ENCODE results near the gene USP13.

USP13 gene

DNA sequence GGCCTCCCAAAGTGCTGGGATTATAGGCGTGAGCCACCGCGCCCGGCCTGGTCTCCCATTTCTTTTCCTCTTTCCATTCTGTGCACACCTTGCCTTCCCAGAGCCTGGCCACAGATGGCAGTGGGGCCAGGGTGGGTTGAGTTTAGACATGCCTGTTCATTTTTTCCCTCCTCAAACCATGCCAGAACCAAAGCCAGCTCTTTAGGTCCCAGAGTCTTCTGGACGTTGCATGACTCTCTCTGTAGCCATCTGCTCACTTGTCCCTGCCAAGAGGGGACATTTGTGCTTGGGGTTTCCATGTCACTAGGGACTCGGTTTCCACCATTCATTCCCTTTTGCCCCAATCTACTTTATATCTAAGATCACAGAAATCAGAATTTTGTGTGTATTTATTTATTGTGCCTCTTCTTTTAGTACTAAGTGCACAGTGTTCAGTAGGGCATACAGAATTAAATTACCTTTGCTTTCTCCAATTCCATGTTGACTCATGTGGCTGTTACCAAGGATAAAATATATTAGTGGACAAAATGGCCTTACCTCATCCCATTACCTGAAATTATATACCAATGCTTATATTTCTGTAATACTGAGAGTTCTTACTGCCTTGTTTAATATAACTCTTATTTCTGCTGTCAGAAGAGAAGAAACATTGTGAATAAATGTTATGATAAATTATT, 49.6 kb downstream of the USP13 start:
- no peak for TF ChIP-seq TCF12 (IDR thresholded peaks at IDR 0.05; ENCODE audit: low read depth)

DNA sequence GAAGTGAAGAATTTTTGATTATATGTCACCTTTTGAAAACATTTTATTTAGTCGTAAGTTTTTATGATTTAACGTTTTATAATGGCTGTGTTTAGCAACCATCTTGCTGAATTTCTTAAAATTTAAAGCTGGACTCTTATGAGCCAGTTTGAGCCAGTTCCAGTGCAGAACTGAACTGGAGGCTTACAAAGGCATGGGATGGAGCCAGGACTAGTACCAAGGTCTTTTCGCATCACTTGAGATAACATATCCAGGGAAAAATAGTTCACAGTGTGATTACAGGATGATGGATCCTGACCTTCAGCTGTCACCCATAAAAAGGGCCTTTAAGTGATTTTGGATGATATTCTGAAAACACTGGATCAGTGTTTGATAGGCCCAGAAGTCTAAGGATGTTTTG, 51.0 kb downstream of the USP13 start:
- no peak for TF ChIP-seq TEAD4 (IDR thresholded peaks at IDR 0.05)
- TF ChIP-seq YY1 (IDR thresholded peaks at IDR 0.05; ENCODE audit: low read depth): no peak
- TF ChIP-seq, protein P1, sequence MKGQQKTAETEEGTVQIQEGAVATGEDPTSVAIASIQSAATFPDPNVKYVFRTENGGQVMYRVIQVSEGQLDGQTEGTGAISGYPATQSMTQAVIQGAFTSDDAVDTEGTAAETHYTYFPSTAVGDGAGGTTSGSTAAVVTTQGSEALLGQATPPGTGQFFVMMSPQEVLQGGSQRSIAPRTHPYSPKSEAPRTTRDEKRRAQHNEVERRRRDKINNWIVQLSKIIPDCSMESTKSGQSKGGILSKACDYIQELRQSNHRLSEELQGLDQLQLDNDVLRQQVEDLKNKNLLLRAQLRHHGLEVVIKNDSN (IDR thresholded peaks at IDR 0.05): no peak
- no peak for TF ChIP-seq CREB1 (IDR thresholded peaks at IDR 0.05; ENCODE audit: low read depth)
- no peak for TF ChIP-seq EGR1 (IDR thresholded peaks at IDR 0.05)
- TF ChIP-seq CEBPB (IDR thresholded peaks at IDR 0.05): no peak
- TF ChIP-seq ZBTB7A (IDR thresholded peaks at IDR 0.05; ENCODE audit: low read depth): no peak
- no peak for TF ChIP-seq FOXM1 (IDR thresholded peaks at IDR 0.05; ENCODE audit: borderline replicate concordance, low read depth)
- TF ChIP-seq TAF1 (IDR thresholded peaks at IDR 0.05; ENCODE audit: low read depth): no peak
- TF ChIP-seq, protein P2, sequence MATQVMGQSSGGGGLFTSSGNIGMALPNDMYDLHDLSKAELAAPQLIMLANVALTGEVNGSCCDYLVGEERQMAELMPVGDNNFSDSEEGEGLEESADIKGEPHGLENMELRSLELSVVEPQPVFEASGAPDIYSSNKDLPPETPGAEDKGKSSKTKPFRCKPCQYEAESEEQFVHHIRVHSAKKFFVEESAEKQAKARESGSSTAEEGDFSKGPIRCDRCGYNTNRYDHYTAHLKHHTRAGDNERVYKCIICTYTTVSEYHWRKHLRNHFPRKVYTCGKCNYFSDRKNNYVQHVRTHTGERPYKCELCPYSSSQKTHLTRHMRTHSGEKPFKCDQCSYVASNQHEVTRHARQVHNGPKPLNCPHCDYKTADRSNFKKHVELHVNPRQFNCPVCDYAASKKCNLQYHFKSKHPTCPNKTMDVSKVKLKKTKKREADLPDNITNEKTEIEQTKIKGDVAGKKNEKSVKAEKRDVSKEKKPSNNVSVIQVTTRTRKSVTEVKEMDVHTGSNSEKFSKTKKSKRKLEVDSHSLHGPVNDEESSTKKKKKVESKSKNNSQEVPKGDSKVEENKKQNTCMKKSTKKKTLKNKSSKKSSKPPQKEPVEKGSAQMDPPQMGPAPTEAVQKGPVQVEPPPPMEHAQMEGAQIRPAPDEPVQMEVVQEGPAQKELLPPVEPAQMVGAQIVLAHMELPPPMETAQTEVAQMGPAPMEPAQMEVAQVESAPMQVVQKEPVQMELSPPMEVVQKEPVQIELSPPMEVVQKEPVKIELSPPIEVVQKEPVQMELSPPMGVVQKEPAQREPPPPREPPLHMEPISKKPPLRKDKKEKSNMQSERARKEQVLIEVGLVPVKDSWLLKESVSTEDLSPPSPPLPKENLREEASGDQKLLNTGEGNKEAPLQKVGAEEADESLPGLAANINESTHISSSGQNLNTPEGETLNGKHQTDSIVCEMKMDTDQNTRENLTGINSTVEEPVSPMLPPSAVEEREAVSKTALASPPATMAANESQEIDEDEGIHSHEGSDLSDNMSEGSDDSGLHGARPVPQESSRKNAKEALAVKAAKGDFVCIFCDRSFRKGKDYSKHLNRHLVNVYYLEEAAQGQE (IDR thresholded peaks at IDR 0.05; ENCODE audit: low read depth): no peak
- TF ChIP-seq, protein P3, sequence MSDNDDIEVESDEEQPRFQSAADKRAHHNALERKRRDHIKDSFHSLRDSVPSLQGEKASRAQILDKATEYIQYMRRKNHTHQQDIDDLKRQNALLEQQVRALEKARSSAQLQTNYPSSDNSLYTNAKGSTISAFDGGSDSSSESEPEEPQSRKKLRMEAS (IDR thresholded peaks at IDR 0.05): no peak
- no peak for TF ChIP-seq NFIC (IDR thresholded peaks at IDR 0.05)
- TF ChIP-seq RAD21 (IDR thresholded peaks at IDR 0.05; ENCODE audit: low read depth): no peak
- TF ChIP-seq TCF12 (IDR thresholded peaks at IDR 0.05; ENCODE audit: low read depth): no peak
- TF ChIP-seq EP300 (IDR thresholded peaks at IDR 0.05; ENCODE audit: borderline replicate concordance): no peak

DNA sequence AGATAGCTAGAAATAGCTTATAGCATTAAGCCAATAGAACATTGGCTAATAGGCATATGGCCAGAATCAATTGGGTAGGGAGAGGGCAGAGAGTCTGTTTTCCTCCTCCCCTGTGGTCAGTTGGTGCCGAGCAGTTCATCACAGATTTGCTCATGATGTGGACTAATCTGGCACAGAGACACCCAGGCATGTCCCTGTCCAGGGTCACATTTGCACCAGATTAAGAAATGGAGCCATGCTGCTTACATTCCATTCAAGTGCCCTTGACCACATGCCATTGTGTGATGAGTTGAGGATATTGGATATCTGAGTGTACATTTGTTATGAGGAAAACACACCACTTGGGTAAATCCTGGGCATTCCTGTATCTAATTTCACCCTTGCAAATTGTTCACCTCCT, 53.4 kb downstream of the USP13 start:
- TF ChIP-seq EP300 (IDR thresholded peaks at IDR 0.05; ENCODE audit: borderline replicate concordance) (no peak), TCF12 (IDR thresholded peaks at IDR 0.05; ENCODE audit: low read depth) (no peak), CREB1 (IDR thresholded peaks at IDR 0.05; ENCODE audit: low read depth) (no peak)
- TF ChIP-seq, protein P2 (IDR thresholded peaks at IDR 0.05; ENCODE audit: low read depth): peak; percentile 29; the same call in 1 of the 2 replicates

DNA sequence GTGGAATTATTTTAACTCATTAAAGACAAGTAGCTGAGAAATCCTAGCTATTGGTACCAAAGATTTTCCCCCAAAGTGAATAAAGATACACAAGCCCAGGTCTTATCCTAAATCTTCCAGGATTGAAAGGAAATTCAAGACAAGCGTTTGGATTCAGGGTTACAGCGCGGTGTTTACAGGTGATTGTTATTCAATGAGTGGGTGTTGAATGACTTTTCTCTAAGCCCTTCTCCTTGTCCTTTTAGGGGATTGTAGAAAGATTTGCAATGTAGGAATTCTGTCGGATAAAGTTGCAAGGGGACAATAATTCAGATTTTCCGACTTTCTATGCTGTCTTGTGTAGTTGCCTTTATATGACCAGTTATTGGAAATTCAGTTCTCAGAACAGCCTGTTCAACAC, 57.2 kb downstream of the USP13 start:
- TF ChIP-seq ZBTB7A (IDR thresholded peaks at IDR 0.05; ENCODE audit: low read depth): no peak

DNA sequence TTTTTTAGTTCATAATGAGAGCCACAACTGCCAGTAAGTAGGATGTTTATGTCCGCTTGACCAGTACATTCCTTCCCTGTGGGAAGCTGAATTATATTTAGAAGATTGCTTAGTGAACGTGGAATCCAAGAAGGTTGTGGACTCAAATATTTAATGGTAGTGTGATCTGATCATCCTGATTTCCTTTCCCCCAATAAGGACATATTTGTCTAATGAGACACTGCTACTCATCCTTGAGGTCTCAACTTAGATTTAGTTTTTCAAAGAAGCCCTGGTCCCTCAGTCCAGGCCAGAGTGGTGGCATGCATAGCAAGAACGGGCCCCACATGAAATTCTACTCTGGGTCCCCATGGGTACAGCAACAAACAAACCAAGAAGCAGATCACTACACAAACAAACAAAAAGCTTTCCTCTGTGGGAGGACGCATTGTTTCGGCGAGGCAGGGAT, 60.8 kb downstream of the USP13 start:
- TF ChIP-seq, protein P3 (IDR thresholded peaks at IDR 0.05): no peak
- TF ChIP-seq TCF12 (IDR thresholded peaks at IDR 0.05; ENCODE audit: low read depth) (no peak), ZBTB7A (IDR thresholded peaks at IDR 0.05; ENCODE audit: low read depth) (no peak), RAD21 (IDR thresholded peaks at IDR 0.05; ENCODE audit: low read depth) (no peak), TEAD4 (IDR thresholded peaks at IDR 0.05) (no peak), NFIC (IDR thresholded peaks at IDR 0.05) (no peak), CREB1 (IDR thresholded peaks at IDR 0.05; ENCODE audit: low read depth) (no peak), EGR1 (IDR thresholded peaks at IDR 0.05) (no peak), TAF1 (IDR thresholded peaks at IDR 0.05; ENCODE audit: low read depth) (no peak), CEBPB (IDR thresholded peaks at IDR 0.05) (no peak), YY1 (IDR thresholded peaks at IDR 0.05; ENCODE audit: low read depth) (no peak), FOXM1 (IDR thresholded peaks at IDR 0.05; ENCODE audit: borderline replicate concordance, low read depth) (no peak), EP300 (IDR thresholded peaks at IDR 0.05; ENCODE audit: borderline replicate concordance) (no peak)
- TF ChIP-seq, protein P1 (IDR thresholded peaks at IDR 0.05): no peak
- TF ChIP-seq, protein P2 (IDR thresholded peaks at IDR 0.05; ENCODE audit: low read depth): no peak

Measured in Ishikawa (cell line).